Measurements from ENCODE around the gene MATN4. TPM values are rescaled to one million over a fixed set of nuclear protein-coding genes. Genes with fewer than 3 reads are reported as not detected.

MATN4 gene
- total and polyA plus RNA-seq, 2 of the 13 experiments (the other 11 are each of a cell fraction or from before 2014, with no cell fraction given): not detected

DNA sequence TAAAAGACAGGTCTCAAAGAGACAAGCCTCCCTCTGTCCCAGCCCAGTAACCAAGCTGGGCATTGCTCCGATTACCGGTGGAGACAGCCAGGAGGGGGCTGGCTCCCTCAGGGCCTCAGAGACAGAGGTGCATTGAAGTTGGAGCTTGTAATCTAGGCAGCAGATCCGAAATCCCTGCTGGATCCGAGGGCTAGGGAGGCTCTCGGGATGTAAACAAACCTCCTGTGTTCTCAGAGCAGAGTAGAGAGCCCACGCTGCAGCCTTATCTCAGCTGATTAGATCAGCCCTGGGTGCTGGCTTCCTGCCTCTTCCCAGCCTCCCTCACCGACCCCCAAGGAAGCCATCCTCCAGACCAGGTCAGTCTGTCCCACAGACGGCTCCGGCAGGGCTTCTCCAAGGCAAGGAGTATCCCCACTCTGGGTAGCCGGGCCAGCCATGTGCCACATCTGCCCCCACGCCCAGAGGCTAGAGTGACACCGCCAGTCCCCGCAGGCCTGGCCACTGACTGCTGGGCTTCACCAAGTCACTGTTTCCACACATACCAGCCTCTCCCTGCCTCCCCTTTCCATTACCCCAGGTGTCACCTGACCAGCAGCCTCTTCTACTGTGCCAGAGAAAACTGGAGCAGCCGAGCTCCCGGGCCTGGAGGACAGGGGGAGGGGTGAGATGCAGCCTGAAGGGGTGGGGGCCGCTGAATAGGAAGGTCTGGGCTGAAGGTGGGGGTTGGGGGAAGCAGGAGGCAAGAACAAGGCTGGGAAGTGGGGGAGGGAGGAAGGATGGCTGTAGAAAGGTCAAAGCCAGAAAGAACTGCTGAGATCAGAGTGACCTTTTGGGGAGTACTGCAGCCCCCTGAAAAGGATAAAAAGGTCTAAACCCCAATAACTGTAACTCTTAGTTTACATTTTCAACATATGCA, 34.1 kb upstream of the MATN4 start (continued):
- TF ChIP-seq, protein P1, sequence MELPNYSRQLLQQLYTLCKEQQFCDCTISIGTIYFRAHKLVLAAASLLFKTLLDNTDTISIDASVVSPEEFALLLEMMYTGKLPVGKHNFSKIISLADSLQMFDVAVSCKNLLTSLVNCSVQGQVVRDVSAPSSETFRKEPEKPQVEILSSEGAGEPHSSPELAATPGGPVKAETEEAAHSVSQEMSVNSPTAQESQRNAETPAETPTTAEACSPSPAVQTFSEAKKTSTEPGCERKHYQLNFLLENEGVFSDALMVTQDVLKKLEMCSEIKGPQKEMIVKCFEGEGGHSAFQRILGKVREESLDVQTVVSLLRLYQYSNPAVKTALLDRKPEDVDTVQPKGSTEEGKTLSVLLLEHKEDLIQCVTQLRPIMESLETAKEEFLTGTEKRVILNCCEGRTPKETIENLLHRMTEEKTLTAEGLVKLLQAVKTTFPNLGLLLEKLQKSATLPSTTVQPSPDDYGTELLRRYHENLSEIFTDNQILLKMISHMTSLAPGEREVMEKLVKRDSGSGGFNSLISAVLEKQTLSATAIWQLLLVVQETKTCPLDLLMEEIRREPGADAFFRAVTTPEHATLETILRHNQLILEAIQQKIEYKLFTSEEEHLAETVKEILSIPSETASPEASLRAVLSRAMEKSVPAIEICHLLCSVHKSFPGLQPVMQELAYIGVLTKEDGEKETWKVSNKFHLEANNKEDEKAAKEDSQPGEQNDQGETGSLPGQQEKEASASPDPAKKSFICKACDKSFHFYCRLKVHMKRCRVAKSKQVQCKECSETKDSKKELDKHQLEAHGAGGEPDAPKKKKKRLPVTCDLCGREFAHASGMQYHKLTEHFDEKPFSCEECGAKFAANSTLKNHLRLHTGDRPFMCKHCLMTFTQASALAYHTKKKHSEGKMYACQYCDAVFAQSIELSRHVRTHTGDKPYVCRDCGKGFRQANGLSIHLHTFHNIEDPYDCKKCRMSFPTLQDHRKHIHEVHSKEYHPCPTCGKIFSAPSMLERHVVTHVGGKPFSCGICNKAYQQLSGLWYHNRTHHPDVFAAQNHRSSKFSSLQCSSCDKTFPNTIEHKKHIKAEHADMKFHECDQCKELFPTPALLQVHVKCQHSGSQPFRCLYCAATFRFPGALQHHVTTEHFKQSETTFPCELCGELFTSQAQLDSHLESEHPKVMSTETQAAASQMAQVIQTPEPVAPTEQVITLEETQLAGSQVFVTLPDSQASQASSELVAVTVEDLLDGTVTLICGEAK (IDR thresholded peaks at IDR 0.05): no peak
- TF ChIP-seq, protein P1 (CRISPR knock-in tag; IDR thresholded peaks at IDR 0.05): peak; percentile 76; the same call in 1 of the 2 replicates
- TF ChIP-seq, protein P2, sequence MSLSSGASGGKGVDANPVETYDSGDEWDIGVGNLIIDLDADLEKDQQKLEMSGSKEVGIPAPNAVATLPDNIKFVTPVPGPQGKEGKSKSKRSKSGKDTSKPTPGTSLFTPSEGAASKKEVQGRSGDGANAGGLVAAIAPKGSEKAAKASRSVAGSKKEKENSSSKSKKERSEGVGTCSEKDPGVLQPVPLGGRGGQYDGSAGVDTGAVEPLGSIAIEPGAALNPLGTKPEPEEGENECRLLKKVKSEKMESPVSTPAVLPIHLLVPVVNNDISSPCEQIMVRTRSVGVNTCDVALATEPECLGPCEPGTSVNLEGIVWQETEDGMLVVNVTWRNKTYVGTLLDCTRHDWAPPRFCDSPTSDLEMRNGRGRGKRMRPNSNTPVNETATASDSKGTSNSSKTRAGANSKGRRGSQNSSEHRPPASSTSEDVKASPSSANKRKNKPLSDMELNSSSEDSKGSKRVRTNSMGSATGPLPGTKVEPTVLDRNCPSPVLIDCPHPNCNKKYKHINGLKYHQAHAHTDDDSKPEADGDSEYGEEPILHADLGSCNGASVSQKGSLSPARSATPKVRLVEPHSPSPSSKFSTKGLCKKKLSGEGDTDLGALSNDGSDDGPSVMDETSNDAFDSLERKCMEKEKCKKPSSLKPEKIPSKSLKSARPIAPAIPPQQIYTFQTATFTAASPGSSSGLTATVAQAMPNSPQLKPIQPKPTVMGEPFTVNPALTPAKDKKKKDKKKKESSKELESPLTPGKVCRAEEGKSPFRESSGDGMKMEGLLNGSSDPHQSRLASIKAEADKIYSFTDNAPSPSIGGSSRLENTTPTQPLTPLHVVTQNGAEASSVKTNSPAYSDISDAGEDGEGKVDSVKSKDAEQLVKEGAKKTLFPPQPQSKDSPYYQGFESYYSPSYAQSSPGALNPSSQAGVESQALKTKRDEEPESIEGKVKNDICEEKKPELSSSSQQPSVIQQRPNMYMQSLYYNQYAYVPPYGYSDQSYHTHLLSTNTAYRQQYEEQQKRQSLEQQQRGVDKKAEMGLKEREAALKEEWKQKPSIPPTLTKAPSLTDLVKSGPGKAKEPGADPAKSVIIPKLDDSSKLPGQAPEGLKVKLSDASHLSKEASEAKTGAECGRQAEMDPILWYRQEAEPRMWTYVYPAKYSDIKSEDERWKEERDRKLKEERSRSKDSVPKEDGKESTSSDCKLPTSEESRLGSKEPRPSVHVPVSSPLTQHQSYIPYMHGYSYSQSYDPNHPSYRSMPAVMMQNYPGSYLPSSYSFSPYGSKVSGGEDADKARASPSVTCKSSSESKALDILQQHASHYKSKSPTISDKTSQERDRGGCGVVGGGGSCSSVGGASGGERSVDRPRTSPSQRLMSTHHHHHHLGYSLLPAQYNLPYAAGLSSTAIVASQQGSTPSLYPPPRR (CRISPR knock-in tag; IDR thresholded peaks at IDR 0.05; ENCODE audit: borderline replicate concordance): peak; percentile 80
- TF ChIP-seq ZEB1 (IDR thresholded peaks at IDR 0.05; ENCODE audit: insufficient replicate concordance, low read depth): peak; percentile 66
- TF ChIP-seq RBM22 (optimal IDR thresholded peaks at IDR 0.05; ENCODE audit: low read length): no peak
- TF ChIP-seq HNRNPLL (IDR thresholded peaks at IDR 0.05; ENCODE audit: low read depth, low read length, poor library complexity, severe bottlenecking): peak; percentile 47
- TF ChIP-seq, protein P3, sequence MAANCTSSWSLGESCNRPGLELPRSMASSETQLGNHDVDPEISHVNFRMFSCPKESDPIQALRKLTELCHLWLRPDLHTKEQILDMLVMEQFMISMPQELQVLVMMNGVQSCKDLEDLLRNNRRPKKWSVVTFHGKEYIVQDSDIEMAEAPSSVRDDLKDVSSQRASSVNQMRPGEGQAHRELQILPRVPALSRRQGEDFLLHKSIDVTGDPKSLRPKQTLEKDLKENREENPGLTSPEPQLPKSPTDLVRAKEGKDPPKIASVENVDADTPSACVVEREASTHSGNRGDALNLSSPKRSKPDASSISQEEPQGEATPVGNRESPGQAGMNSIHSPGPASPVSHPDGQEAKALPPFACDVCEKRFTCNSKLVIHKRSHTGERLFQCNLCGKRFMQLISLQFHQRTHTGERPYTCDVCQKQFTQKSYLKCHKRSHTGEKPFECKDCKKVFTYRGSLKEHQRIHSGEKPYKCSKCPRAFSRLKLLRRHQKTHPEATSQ (CRISPR knock-in tag; IDR thresholded peaks at IDR 0.05; ENCODE audit: borderline replicate concordance): 0 out of 2 replicates have a peak, but pooled peaks have one; percentile 48
- peak; percentile 55 for TF ChIP-seq RBFOX2 (IDR thresholded peaks at IDR 0.05; ENCODE audit: low read depth, low read length)
- peak; percentile 72; the same call in 1 of the 2 replicates for TF ChIP-seq SIN3A (IDR thresholded peaks at IDR 0.05; ENCODE audit: borderline replicate concordance, low read depth, low read length)
